ENCODE measurements around the gene B3GLCT. TPM values are rescaled to one million over a fixed set of nuclear protein-coding genes. Genes with fewer than 3 reads are reported as not detected.

Gene B3GLCT
- total RNA-seq (2021; ENCODE audit: unreplicated experiment) (3.9 TPM), Bru-seq, nascent RNA (percentile 51 among the genes with signal in this experiment), BruChase-seq, experiment 1, labeled RNA remaining after a 6-hour chase (percentile 51 among the genes with signal in this experiment), BruChase-seq, experiment 2, labeled RNA remaining after a 2-hour chase (percentile 49 among the genes with signal in this experiment)
- polyA plus RNA-seq (2012): 1.5 and 2.4 TPM in 2 replicates
- long read RNA-seq, full-length matches to known transcripts: 6 of 16 reads
- long read RNA-seq, partial matches to known transcripts: 3 of 16 reads
- long read RNA-seq, other reads (novel, unspliced or antisense): 7 of 16 reads

- intact Hi-C loops (cut with micrococcal nuclease): no loop called here
- H4K20me1 ChIP-seq (ENCODE audit: insufficient read depth): no peaks in the 10 kb centered on the region
- peak within 1 kb of the TSS; percentile 67 for H3K9ac ChIP-seq (ENCODE audit: low read length)
- peak within 1 kb of the TSS; percentile 100 for H3K27ac ChIP-seq (ENCODE audit: low read depth, low read length)
- H3K36me3 ChIP-seq (ENCODE audit: control insufficient read depth in 1 of 2, insufficient read depth in 2 of 2, low read length in 2 of 2): no peaks in the 10 kb centered on the region
- peak within 1 kb of the TSS; percentile 57 to 66 for H3K4me3 ChIP-seq (replicated peaks in 1 of 2; ENCODE audit: low read depth in 1 of 2, low read length in 2 of 2)
- DNase-seq (ENCODE audit: low read depth, low spot score): peak; percentile 36
- peak within 1 kb of the TSS; percentile 87 for H3K4me2 ChIP-seq (ENCODE audit: low read length)
- ChIA-PET CTCF (interaction anchor here (1.1 to 1.5 kb wide), 4 partner anchors 9 to 148 kb away, joined by 3 read pairs; no protein-coding TSS in a partner anchor), POLR2A (no interaction called here), RAD21 (ENCODE audit: low non-redundant PET in 1 of 2, low total read pairs in 2 of 2, uncharacterized antibody in 2 of 2, unreplicated experiment in 2 of 2) (no interaction called here)
- BruUV-seq (replicated peaks): no TSS peak
- H3K4me1 ChIP-seq (ENCODE audit: control insufficient read depth in 1 of 2, insufficient read depth in 2 of 2, low read length in 2 of 2): peaks cover 19 to 31% of the 10 kb centered on the region in 2 experiments
- no peaks in the 10 kb centered on the region for H3K27me3 ChIP-seq (ENCODE audit: insufficient read depth, low read length)
- no peak within 1 kb of the TSS for H2AFZ ChIP-seq (ENCODE audit: low read depth, low read length, poor library complexity, severe bottlenecking)
- H3K79me2 ChIP-seq (ENCODE audit: insufficient read depth, low read length): no peaks in the 10 kb centered on the region
- ATAC-seq: peak; percentile 85
- no peaks in the 10 kb centered on the region for H3K9me3 ChIP-seq (ENCODE audit: control insufficient read depth in 1 of 2, insufficient read depth in 1 of 2, low read depth in 1 of 2, low read length in 2 of 2)
- no peaks in the 10 kb centered on the region for H3K9me2 ChIP-seq (ENCODE audit: insufficient read depth)
- no peak for TF ChIP-seq SP1 (IDR thresholded peaks at IDR 0.05; ENCODE audit: low read depth)
- TF ChIP-seq JUND (IDR thresholded peaks at IDR 0.05): no peak
- TF ChIP-seq ELF1 (IDR thresholded peaks at IDR 0.05; ENCODE audit: borderline replicate concordance, low read depth): no peak
- peak; percentile 44 for TF ChIP-seq POLR2A (IDR thresholded peaks at IDR 0.05; ENCODE audit: borderline replicate concordance, extremely low read depth, insufficient read depth, insufficient read length)
- TF ChIP-seq CBX3 (IDR thresholded peaks at IDR 0.05; ENCODE audit: low read depth): peak; percentile 30; the same call in 1 of the 2 replicates
- TF ChIP-seq EZH2 (IDR thresholded peaks at IDR 0.05): no peak
- no peak for TF ChIP-seq EGR1 (IDR thresholded peaks at IDR 0.05; ENCODE audit: low read depth)
- no peak for TF ChIP-seq ATF3 (IDR thresholded peaks at IDR 0.05)
- no peak for TF ChIP-seq EZH2phosphoT487 (IDR thresholded peaks at IDR 0.05; ENCODE audit: borderline replicate concordance)
- TF ChIP-seq SRF (IDR thresholded peaks at IDR 0.05; ENCODE audit: low read depth): no peak
- no peak for TF ChIP-seq TCF7L2 (IDR thresholded peaks at IDR 0.05; ENCODE audit: borderline replicate concordance, extremely low read depth, insufficient read depth, insufficient read length)
- no peak for TF ChIP-seq CEBPB (IDR thresholded peaks at IDR 0.05; ENCODE audit: low read depth)
- no peak for TF ChIP-seq ZFX (IDR thresholded peaks at IDR 0.05)
- peak; percentile 36 to 83 (median 59); a peak in 5 of 6 replicates for TF ChIP-seq CTCF (IDR thresholded peaks at IDR 0.05 in 2 of 3, conservative IDR thresholded peaks at IDR 0.05 in 1 of 3; ENCODE audit: borderline replicate concordance in 1 of 3, insufficient read depth in 1 of 3, low read depth in 2 of 3, low read length in 2 of 3)
- peak; percentile 33; the same call in 1 of the 2 replicates for TF ChIP-seq RAD21 (IDR thresholded peaks at IDR 0.05; ENCODE audit: low read depth)
- TF ChIP-seq ZBTB33 (IDR thresholded peaks at IDR 0.05; ENCODE audit: extremely low read depth, insufficient replicate concordance, low read length): no peak
- peak; percentile 23 for TF ChIP-seq POLR2AphosphoS5 (IDR thresholded peaks at IDR 0.05; ENCODE audit: low read depth, low read length)
- no peak for TF ChIP-seq REST (IDR thresholded peaks at IDR 0.05; ENCODE audit: low read depth)
Measured at GRCh38 chr13:31199849-31200636, at the start of gene B3GLCT. Gene B3GLCT, plus strand, starts transcription at chr13:31199975. Its CDS starts 110 bp downstream, at chr13:31200085.

Measured in HCT116 (cell line).